Kidney (tissue), 14 donors: ENCODE results near the gene CHSY3. TPM values are rescaled to one million over a fixed set of nuclear protein-coding genes. Genes with fewer than 3 reads are reported as not detected.

Experiments
- DNase-seq, 5 donors: peaks; one replicate each; pipeline ENCODE4 v3.0.0-alpha.2; 2013 to 2020
- FAIRE-seq: peaks from 2 replicates; lab custom pipeline; 2012; peaks lifted over from hg19 to GRCh38; lab: Jason Lieb, UNC
- H3K27ac ChIP-seq, 2 donors: one replicate each; pipeline ENCODE4 v1.7.0; 2013; ENCODE audit warnings: low read depth in 2 of 2, low read length in 2 of 2, inconsistent platforms in 1 of 2
- H3K27me3 ChIP-seq: one replicate; pipeline ENCODE4 v1.7.1; 2013; ENCODE audit warnings: low read length, inconsistent platforms; ENCODE audit not compliant: control insufficient read depth, insufficient read depth
- H3K36me3 ChIP-seq, 3 donors: one replicate each; pipeline versions ENCODE4 v1.7.0 to v1.7.1; 2013; ENCODE audit warnings: low read length in 3 of 3, control low read depth in 1 of 3, inconsistent platforms in 1 of 3; ENCODE audit not compliant: insufficient read depth in 3 of 3, control insufficient read depth in 2 of 3
- H3K4me1 ChIP-seq, 3 donors: one replicate each; pipeline versions ENCODE4 v1.7.0 to v1.7.1; 2013; ENCODE audit warnings: low read length in 3 of 3, inconsistent platforms in 1 of 3, low read depth in 1 of 3; ENCODE audit not compliant: control insufficient read depth in 2 of 3, insufficient read depth in 2 of 3
- H3K4me3 ChIP-seq, 3 donors: one replicate each; pipeline versions ENCODE4 v1.7.0 to v1.8.1; 2013; ENCODE audit warnings: low read length in 3 of 3, control low read depth in 1 of 3, inconsistent platforms in 1 of 3
- H3K9ac ChIP-seq, 3 donors: one replicate each; pipeline versions ENCODE4 v1.7.0 to v1.7.1; 2013; ENCODE audit warnings: low read length in 3 of 3, control low read depth in 1 of 3, inconsistent platforms in 1 of 3
- H3K9me3 ChIP-seq, 3 donors: one replicate each; pipeline versions ENCODE4 v1.7.0 to v1.7.1; 2013; ENCODE audit warnings: low read length in 3 of 3, control low read depth in 1 of 3, inconsistent platforms in 1 of 3; ENCODE audit not compliant: control insufficient read depth in 2 of 3, insufficient read depth in 1 of 3
- CTCF ChIP-seq: IDR thresholded peaks from 3 replicates; pipeline ENCODE4 v1.5.1; 2012; ENCODE audit warnings: mild to moderate bottlenecking, moderate library complexity, borderline replicate concordance; ENCODE audit not compliant: insufficient read depth; ENCODE audit errors: extremely low read depth
- intact Hi-C: fragments of 100-400 bp; cut with DNase I; formaldehyde crosslinking; loops from one replicate; pipeline ENCODE4 v1.11.1; 2022
- polyA plus RNA-seq: library from polyadenylated mRNA; stranded (reverse); fragments of 350-450 nt; fragmentation: Illumina TruSeq; extraction: RNeasy Lipid Tissue Mini Kit (QIAGEN cat#74804); gene quantifications from one replicate; pipeline ENCODE4 v1.2.3, GENCODE V29; 2014; ENCODE audit warnings: low read depth, low replicate concordance; ENCODE audit not compliant: insufficient read depth
- total RNA-seq: library from RNA; stranded (reverse); fragmentation: NEBNext Ultra II Directional; extraction: Animal tissue kit (Norgen Biotek cat#: 25700); gene quantifications from one replicate; pipeline ENCODE4 v1.2.1, GENCODE V29; 2021
- donor health status: control.
- donor health status: control.
- donor health status: control.
- donor health status: control.
- donor health status: control.
- donor health status: DM: yes; HTN: yes; CAD: no.
- donor health status: Normal renal cell carcinoma (clear cell type).

Gene CHSY3
- total and polyA plus RNA-seq, 2 donors from 2014 or later = 0.13 to 3.0 TPM

DNA sequence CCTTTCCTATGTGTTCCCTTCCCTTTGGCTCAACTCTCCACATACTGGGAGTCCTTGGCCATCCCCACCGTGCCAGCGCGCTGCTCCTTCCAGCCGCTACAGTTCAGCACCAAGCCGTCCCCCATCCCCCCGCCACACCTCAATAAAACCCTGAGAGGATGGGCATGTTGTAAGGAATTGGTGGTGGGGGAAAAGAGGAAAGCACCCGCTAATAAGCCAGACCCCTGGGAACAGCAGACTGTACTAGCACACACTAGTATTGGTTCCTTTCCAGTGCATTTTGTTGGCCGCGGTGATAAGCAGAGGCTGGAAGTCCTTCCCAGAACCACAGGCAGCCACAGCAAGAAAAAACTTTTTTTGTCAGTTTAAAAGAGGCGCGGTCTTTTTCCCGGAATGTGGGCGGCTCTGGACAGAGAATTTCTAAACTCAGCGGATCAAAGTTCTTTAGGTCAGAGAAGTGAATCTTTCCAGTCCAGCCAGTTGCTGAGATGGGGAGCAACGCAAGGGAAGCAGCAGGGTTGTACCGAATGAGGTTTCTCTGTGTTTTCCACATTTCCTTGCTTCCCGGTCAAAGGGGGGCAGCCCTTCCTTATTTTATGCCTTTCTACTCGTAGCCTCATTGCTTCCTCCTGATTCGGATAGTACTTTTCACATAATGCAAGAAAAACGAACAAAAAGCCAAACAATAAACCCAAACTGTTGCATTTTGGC lies 2.1 kb downstream of the CHSY3 start:
- Histone ChIP-seq H3K27me3 (no peaks in the 10 kb centered on the region), H3K9ac (peak overlapping the region in 1 of 3 donors; percentile 31), H3K9me3 (no peaks in the 10 kb centered on the region), H3K36me3 (no peaks in the 10 kb centered on the region), H3K4me3 (peak overlapping the region; percentile 29 to 45 (median 44)), H3K4me1 (peaks cover 0 to 10% (median 9%) of the 10 kb centered on the region in 3 donors), H3K27ac (no peak overlapping the region)
- DNase-seq = peak in 4 of 5 donors; percentile 24 to 63 (median 48)
- intact Hi-C loops = no loop called here
- FAIRE-seq = no peak
- no peak for TF ChIP-seq CTCF

- H3K36me3 ChIP-seq = no peaks in the 10 kb centered on the region
- no peak overlapping the region for H3K9ac ChIP-seq
- H3K27me3 ChIP-seq = no peaks in the 10 kb centered on the region
- H3K4me3 ChIP-seq = no peak overlapping the region
- H3K27ac ChIP-seq = no peak overlapping the region
- FAIRE-seq = no peak
- no peaks in the 10 kb centered on the region for H3K9me3 ChIP-seq
- intact Hi-C loops = no loop called here
- no peak for DNase-seq
- peaks cover 0 to 10% (median 9%) of the 10 kb centered on the region in 3 donors for H3K4me1 ChIP-seq
- no peak for TF ChIP-seq CTCF
Measured at GRCh38 chr5:129909225-129909624, 5.0 kb downstream of the CHSY3 start.

DNA sequence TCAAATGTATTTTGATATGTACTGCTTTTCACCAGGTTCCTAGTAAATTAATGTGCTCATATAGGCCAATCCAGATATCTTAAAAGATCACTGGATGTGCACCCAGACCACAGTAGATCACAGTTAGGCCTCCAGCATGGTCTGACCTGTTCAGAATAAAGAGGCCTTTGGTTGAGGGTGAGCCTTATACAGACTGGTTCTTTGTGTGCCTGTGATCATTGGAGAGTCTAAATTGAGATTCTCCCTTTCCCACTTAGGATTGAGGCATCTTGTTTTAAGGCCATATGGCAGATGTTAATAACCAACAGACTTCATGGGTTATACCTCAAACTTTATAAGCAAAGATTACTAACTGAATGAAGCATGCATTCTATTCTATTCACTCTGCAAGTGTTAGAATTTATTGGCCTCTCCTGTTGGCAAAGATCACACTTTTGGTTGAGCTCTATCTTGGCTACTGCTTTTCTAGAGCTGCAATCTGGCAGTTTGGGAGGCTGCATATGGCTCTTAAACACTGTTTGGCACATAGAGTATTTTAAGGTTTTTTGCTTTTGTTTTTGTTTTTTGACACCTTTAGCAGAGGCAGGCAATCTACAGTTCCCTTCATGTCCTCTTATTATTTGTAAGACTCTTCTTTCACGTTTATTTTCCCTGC lies 8.5 kb downstream of the CHSY3 start:
- H3K4me3 ChIP-seq = no peak overlapping the region
- FAIRE-seq (no peak), DNase-seq (no peak)
- H3K4me1 ChIP-seq = no peaks in the 10 kb centered on the region
- H3K9me3 ChIP-seq = no peaks in the 10 kb centered on the region
- H3K27me3 ChIP-seq = no peaks in the 10 kb centered on the region
- no peak overlapping the region for H3K9ac ChIP-seq
- H3K27ac ChIP-seq = no peak overlapping the region
- H3K36me3 ChIP-seq = no peaks in the 10 kb centered on the region
- intact Hi-C loops = no loop called here
- TF ChIP-seq CTCF = no peak
